Skeletal muscle satellite cell (primary cell): ENCODE results near the gene MYBPHL.

Experiments
- H3K27me3 ChIP-seq: 2 replicates; pipeline ENCODE4 v1.7.0; 2013; ENCODE audit warnings: low read length; ENCODE audit not compliant: control insufficient read depth, insufficient read depth
- H3K36me3 ChIP-seq: 2 replicates; pipeline ENCODE4 v1.7.0; 2013; ENCODE audit warnings: mild to moderate bottlenecking, control low read depth, low read length; ENCODE audit not compliant: insufficient read depth
- H3K4me1 ChIP-seq: 2 replicates; pipeline ENCODE4 v1.7.0; 2013; ENCODE audit warnings: low read length; ENCODE audit not compliant: control insufficient read depth, insufficient read depth
- H3K4me2 ChIP-seq: 2 replicates; pipeline ENCODE4 v1.7.0; 2013; ENCODE audit warnings: mild to moderate bottlenecking, low read length
- H3K4me3 ChIP-seq: 2 replicates; pipeline ENCODE4 v1.7.0; 2013; ENCODE audit warnings: low read length
- H3K9ac ChIP-seq: 2 replicates; pipeline ENCODE4 v1.7.0; 2013; ENCODE audit warnings: mild to moderate bottlenecking, low read depth, low read length, moderate library complexity
- H3K9me3 ChIP-seq: replicated peaks from 2 replicates; pipeline ENCODE4 v1.7.0; 2013; ENCODE audit warnings: mild to moderate bottlenecking, control low read depth, low read length

The MYBPHL gene

GRCh38 chr1:109259674-109260557, 46.9 kb downstream of the MYBPHL start:
- no peak overlapping the region for H3K4me3 ChIP-seq
- no peak overlapping the region for H3K4me2 ChIP-seq
- H3K9me3 ChIP-seq, result no peaks in the 10 kb centered on the region
- H3K9ac ChIP-seq, result no peak overlapping the region
- H3K4me1 ChIP-seq, result peaks cover 4% of the 10 kb centered on the region
- H3K27me3 ChIP-seq, result peaks cover 10% of the 10 kb centered on the region
- no peaks in the 10 kb centered on the region for H3K36me3 ChIP-seq

- H3K27me3 ChIP-seq, result peaks cover 10% of the 10 kb centered on the region
- H3K36me3 ChIP-seq, result no peaks in the 10 kb centered on the region
- H3K4me3 ChIP-seq, result no peak overlapping the region
- H3K4me1 ChIP-seq, result peaks cover 15% of the 10 kb centered on the region
- H3K9ac ChIP-seq, result no peak overlapping the region
- H3K4me2 ChIP-seq, result no peak overlapping the region
- H3K9me3 ChIP-seq, result no peaks in the 10 kb centered on the region
Observed at GRCh38 chr1:109258481-109259466, 48.0 kb downstream of the MYBPHL start.

- H3K4me3 ChIP-seq, result no peak overlapping the region
- no peaks in the 10 kb centered on the region for H3K9me3 ChIP-seq
- no peak overlapping the region for H3K4me2 ChIP-seq
- no peak overlapping the region for H3K9ac ChIP-seq
- no peaks in the 10 kb centered on the region for H3K36me3 ChIP-seq
- peaks cover 20% of the 10 kb centered on the region for H3K4me1 ChIP-seq
- H3K27me3 ChIP-seq, result peaks cover 10% of the 10 kb centered on the region
Observed at GRCh38 chr1:109257682-109258421, 49.0 kb downstream of the MYBPHL start.

GRCh38 chr1:109256971-109257681, 49.7 kb downstream of the MYBPHL start:
- no peak overlapping the region for H3K9ac ChIP-seq
- no peak overlapping the region for H3K4me3 ChIP-seq
- peaks cover 20% of the 10 kb centered on the region for H3K4me1 ChIP-seq
- H3K36me3 ChIP-seq, result no peaks in the 10 kb centered on the region
- no peak overlapping the region for H3K4me2 ChIP-seq
- H3K9me3 ChIP-seq, result no peaks in the 10 kb centered on the region
- peaks cover 10% of the 10 kb centered on the region for H3K27me3 ChIP-seq

- no peaks in the 10 kb centered on the region for H3K9me3 ChIP-seq
- no peak overlapping the region for H3K4me3 ChIP-seq
- peaks cover 10% of the 10 kb centered on the region for H3K27me3 ChIP-seq
- no peak overlapping the region for H3K9ac ChIP-seq
- H3K4me1 ChIP-seq, result peaks cover 20% of the 10 kb centered on the region
- no peaks in the 10 kb centered on the region for H3K36me3 ChIP-seq
- no peak overlapping the region for H3K4me2 ChIP-seq
Observed at GRCh38 chr1:109256085-109256484, 50.7 kb downstream of the MYBPHL start.

GRCh38 chr1:109255678-109256077, 51.1 kb downstream of the MYBPHL start:
- H3K9me3 ChIP-seq, result no peaks in the 10 kb centered on the region

GRCh38 chr1:109255097-109255651, 51.6 kb downstream of the MYBPHL start:
- Histone ChIP-seq H3K27me3 (peaks cover 17% of the 10 kb centered on the region), H3K36me3 (no peaks in the 10 kb centered on the region), H3K9ac (no peak overlapping the region), H3K4me2 (no peak overlapping the region), H3K4me1 (peaks cover 20% of the 10 kb centered on the region), H3K4me3 (no peak overlapping the region), H3K9me3 (no peaks in the 10 kb centered on the region)

More at GRCh38 chr1:109255678-109256077, 51.1 kb downstream of the MYBPHL start:
- no peak overlapping the region for H3K4me2 ChIP-seq
- no peak overlapping the region for H3K4me3 ChIP-seq
- peaks cover 20% of the 10 kb centered on the region for H3K4me1 ChIP-seq
- H3K36me3 ChIP-seq, result no peaks in the 10 kb centered on the region
- H3K9ac ChIP-seq, result no peak overlapping the region
- peaks cover 13% of the 10 kb centered on the region for H3K27me3 ChIP-seq

- Histone ChIP-seq H3K36me3 (no peaks in the 10 kb centered on the region), H3K27me3 (peaks cover 20% of the 10 kb centered on the region), H3K9ac (no peak overlapping the region), H3K4me3 (no peak overlapping the region), H3K4me1 (peaks cover 23% of the 10 kb centered on the region), H3K9me3 (no peaks in the 10 kb centered on the region), H3K4me2 (no peak overlapping the region)
Observed at GRCh38 chr1:109254621-109255096, 52.2 kb downstream of the MYBPHL start.

- peaks cover 20% of the 10 kb centered on the region for H3K27me3 ChIP-seq
- no peaks in the 10 kb centered on the region for H3K36me3 ChIP-seq
- H3K4me2 ChIP-seq, result peak overlapping the region; percentile 29
- H3K9ac ChIP-seq, result no peak overlapping the region
- no peaks in the 10 kb centered on the region for H3K9me3 ChIP-seq
- H3K4me3 ChIP-seq, result peak overlapping the region; percentile 19
- H3K4me1 ChIP-seq, result peaks cover 27% of the 10 kb centered on the region
Observed at GRCh38 chr1:109253803-109254620, 52.8 kb downstream of the MYBPHL start.
